Erythroblast (primary cell): ENCODE measurements around the gene RAB31.

ENCODE experiments used
- GATA1 ChIP-seq: IDR thresholded peaks from 2 replicates; pipeline ENCODE4 v1.6.1; 2011; ENCODE audit warnings: low read depth, mild to moderate bottlenecking, control low read depth, low read length, moderate library complexity
- POLR2A ChIP-seq: IDR thresholded peaks from 2 replicates; pipeline ENCODE4 v1.6.1; 2011; ENCODE audit warnings: mild to moderate bottlenecking, low read length

- no peak for TF ChIP-seq POLR2A
- no peak for TF ChIP-seq GATA1
These were observed 8.9 kb downstream of the RAB31 start for GRCh38 chr18:9716780-9717563.
